ENCODE measurements around the gene ACSBG1.

Gene ACSBG1

GRCh38 chr15:78130466-78131294 lies 103.7 kb downstream of the ACSBG1 start:
- DNase-seq (ENCODE audit: low read depth) = no peak

GRCh38 chr15:78129751-78130287 lies 104.5 kb downstream of the ACSBG1 start:
- DNase-seq (ENCODE audit: low read depth) = no peak

- DNase-seq (ENCODE audit: low read depth) = no peak
Observed at GRCh38 chr15:78129077-78129750, 105.2 kb downstream of the ACSBG1 start.

- DNase-seq (ENCODE audit: low read depth) = no peak
Observed at GRCh38 chr15:78127882-78128281, 106.5 kb downstream of the ACSBG1 start.

GRCh38 chr15:78125267-78125666 lies 109.1 kb downstream of the ACSBG1 start:
- no peak for DNase-seq (ENCODE audit: low read depth)

GRCh38 chr15:78120523-78120922 lies 113.8 kb downstream of the ACSBG1 start:
- no peak for DNase-seq (ENCODE audit: low read depth)

All from activated T-cell treated with anti-CD3 and anti-CD28 coated beads for 48 hours (primary cell).